Measurements from ENCODE around the gene UGT1A8.
A peak's percentile ranks its signal among the peaks of the same experiment; 100 is the strongest.
"Not testable (repeated sequence)": the region's sequence is repeated elsewhere in the genome, so short reads cannot be mapped to it uniquely, and the experiment has no call there.

The UGT1A8 gene

GRCh38 chr2:233689031-233689430 is 71.6 kb downstream of the UGT1A8 start:
- no peak for DNase-seq

GRCh38 chr2:233689501-233689900 is 72.1 kb downstream of the UGT1A8 start:
- no peak for DNase-seq

- DNase-seq: no peak
Observed at GRCh38 chr2:233690444-233690843, 73.0 kb downstream of the UGT1A8 start.

DNA sequence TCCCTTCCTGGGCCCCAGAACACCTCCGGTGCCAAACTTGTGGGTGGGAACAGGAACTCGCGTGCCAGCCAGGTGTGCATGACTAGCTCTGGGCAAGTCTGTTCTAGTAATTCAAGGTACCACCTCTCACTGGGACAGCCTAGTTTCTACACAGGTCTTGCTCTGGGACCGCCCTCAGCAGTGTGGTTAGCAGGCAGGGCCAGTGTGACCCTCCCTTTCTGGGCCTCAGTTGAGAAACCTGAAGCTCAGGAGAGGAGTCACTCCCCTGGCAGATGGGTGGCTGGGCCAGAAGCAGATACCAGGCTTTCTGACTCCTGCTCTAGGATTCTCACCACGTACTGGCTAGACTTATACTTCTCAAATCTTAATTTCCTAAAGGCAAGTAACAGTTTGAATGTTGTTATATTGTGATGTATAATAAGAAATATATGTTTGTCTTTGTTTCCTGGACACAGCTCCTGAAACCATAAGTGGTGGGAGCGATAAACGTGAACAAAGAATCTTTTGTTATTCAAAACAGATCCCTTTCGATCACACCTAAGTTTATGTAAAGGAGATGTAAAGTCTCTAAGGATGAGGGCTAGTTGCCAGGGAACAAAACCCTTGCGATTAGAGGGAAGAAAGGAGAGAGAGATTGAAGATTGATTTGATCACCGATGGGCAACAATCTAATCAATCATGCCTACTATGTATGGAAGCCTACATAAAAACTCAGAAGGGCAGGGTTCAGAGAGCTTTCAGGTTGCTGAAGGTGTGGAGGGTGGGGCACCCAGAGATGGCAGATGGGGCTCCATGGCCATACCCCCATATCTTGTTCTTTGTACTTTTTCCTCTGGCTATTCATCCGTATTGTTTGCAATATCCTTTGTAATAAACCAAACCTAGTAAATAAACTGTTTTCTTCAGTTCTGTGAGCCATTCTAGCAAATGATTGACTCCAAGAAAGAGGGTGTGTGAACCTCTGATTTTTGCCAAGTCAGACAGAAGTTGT is 74.3 kb downstream of the UGT1A8 start:
- no peak for DNase-seq

GRCh38 chr2:233692648-233693047 is 75.2 kb downstream of the UGT1A8 start, which contains the start of gene UGT1A6:
UGT1A6 (plus strand) TSS chr2:233692890; CDS start chr2:233693005, 115 bp downstream.
- DNase-seq: no peak

DNA sequence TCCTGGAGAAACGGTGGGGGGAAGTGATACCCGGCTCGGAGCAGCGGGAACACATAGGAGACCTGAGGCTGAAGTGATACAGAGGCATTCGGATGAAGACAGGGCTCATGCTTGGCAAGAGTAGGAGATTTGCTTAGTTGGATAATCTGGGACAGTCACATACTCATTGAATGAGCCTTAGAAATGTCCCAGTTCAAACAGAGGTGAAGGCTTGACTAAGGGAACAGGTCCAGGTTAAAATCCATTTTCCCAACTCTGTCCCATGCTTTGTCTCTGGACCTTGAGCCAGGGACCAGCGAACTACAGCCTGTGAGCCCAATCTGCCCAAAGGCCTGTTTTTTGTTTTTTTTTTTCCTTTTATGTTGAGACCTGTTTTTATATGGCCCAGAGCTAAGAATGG is 76.5 kb downstream of the UGT1A8 start:
- DNase-seq: no peak

- DNase-seq: no peak
Observed at GRCh38 chr2:233698740-233699139, 81.3 kb downstream of the UGT1A8 start.

DNA sequence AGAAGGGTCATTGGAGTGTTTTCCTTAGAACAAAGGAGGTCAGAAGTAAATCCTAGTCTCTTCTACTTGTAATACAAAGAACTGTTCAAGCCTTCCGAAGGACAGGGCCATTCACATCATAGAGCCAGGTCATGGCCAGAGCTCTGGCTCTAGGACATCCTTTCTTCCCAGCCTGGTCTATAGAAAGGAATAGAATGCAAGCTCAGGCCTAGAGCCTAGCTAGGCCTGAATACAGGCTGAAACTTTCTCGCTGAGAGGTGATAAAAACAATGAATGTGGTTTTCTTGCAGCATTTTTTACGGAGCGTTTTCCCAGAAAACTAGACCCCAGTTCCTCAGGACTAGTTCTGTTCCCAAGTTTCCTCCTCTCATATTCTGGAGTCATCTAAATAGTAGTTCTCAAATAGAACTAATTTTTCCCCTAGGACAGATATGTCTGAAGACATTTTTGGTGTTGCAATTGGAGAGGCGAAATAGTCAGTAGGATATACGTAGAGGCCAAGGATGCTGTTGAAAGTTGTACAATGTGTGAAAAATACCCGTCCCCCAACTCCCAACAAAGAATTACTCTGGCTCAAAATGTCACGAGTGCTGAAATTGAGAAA is 82.1 kb downstream of the UGT1A8 start:
- no peak for DNase-seq

- no peak for DNase-seq
Observed at GRCh38 chr2:233700028-233700635, 82.7 kb downstream of the UGT1A8 start.

DNA sequence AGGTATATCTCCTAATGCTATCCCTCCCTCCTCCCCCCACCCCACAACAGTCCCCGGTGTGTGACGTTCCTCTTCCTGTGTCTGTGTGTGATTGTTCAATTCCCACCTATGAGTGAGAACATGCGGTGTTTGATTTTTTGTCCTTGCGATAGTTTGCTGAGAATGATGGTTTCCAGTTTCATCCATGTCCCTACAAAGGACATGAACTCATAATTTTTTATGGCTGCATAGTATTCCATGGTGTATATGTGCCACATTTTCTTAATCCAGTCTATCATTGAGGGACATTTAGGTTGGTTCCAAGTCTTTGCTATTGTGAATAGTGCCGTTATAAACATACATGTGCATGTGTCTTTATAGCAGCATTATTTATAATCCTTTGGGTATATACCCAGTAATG is 83.4 kb downstream of the UGT1A8 start:
- not testable (repeated sequence) for DNase-seq

DNA sequence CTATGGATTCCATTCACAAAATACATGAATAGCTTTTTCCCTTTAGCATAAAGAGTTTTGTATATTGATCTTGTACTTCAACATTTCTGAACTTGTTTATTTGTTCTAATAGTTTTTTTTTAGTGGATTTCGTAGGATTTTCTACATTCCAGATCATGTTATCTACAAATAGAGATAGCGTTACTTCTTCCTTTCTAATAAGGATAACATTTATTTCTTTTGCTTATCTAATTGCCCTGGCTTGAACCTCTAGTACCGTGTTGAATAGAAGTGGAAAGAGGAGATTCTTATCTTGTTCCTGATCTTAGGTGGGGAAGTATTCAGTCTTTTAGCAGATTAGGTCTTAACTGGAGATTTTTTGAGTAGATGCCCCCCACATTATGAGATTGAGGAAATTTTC is 84.8 kb downstream of the UGT1A8 start:
- no peak for DNase-seq

DNA sequence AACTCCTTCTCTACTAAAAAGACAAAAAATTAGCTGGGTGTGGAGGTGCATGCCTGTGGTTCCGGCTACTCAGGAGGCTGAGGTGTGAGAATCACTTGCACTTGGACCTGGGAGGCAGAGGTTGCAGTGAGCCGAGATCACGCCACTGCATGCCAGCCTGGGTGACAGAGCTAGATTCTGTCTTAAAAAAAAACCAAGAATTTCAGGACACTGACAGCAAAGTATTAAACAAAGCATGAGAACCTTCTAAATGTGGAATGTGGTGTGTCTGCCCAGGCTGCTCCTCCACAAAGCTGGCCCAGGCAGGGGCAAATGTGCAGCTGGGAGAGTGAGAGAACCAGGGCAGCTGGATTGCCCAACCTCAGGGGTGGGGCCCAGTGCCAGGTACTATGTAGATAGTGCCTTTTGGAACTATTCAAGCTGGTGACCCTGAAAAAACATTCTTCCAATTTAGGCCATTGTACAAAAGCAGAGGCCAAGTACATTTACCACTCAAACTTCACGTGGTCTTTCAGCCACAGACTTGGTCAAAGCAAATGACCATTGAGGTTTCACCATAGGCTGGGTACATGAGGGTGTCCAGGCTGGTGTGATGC is 88.6 kb downstream of the UGT1A8 start:
- DNase-seq: no peak

- DNase-seq: no peak
Observed at GRCh38 chr2:233706720-233707119, 89.3 kb downstream of the UGT1A8 start.

GRCh38 chr2:233707940-233708644 is 90.7 kb downstream of the UGT1A8 start:
- no peak for DNase-seq

GRCh38 chr2:233708942-233709341 is 91.5 kb downstream of the UGT1A8 start:
- no peak for DNase-seq

DNA sequence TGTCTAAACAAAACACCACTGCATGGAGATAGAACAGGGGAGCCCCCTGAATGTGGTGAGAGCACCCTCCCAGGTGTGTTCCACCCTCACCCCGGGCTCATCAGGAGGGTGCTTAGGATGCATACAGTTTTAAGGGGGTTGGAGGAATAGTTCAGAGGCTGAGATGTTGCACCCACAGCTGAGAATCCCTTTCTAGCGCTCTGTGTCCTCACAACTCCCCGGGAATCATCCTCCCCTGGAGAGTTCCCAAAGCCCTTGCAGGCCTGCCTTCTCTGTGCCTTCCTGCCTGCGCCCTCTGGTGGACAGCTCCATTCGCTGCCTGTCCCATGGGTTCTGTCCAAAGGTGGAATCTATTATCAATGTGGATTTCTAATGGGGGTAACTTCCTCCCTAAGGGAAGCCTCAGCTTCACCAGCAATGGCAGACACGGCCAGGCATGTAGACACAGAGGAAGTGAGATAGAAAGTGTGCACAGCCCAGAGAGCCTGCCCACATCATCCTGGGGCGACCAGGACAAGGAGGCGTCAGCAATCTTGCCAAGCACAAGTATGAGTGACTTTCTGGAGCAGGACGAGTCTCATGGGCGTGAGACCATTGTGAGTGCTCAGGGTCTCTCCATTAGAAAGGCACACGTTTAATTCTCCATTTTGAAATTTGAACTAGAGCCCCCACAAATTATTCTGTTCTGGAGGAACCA is 94.0 kb downstream of the UGT1A8 start:
- peak; percentile 8 to 56 (median 40) for DNase-seq

DNA sequence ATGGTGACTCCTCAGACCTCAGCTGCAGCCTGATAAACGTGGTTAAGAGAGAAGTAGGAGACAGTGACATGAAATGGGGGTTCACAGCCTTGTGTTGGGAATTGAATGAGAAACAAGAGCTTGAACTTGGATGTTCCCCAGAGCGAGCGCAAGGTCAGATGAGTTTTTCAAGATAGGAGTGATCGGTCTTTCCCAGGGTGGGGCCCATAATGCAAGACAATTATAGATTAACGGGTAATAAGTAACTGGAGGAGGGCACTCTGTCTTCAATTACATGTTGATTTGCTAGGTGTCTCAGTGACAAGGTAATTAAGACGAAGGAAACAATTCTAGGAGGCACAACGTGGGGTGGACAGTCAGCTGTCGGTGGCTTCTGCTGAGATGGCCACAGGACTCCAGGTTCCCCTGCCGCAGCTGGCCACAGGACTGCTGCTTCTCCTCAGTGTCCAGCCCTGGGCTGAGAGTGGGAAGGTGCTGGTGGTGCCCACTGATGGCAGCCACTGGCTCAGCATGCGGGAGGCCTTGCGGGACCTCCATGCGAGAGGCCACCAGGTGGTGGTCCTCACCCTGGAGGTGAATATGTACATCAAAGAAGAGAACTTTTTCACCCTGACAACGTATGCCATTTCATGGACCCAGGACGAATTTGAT is 95.3 kb downstream of the UGT1A8 start, which contains the start of gene UGT1A5:
Gene UGT1A5, plus strand, starts transcription at position 297 of the 651 bp plus-strand sequence. Its CDS starts 85 bp downstream, at position 382.
- DNase-seq: no peak

- DNase-seq: no peak
Observed at GRCh38 chr2:233713262-233713615, 95.8 kb downstream of the UGT1A8 start.

DNA sequence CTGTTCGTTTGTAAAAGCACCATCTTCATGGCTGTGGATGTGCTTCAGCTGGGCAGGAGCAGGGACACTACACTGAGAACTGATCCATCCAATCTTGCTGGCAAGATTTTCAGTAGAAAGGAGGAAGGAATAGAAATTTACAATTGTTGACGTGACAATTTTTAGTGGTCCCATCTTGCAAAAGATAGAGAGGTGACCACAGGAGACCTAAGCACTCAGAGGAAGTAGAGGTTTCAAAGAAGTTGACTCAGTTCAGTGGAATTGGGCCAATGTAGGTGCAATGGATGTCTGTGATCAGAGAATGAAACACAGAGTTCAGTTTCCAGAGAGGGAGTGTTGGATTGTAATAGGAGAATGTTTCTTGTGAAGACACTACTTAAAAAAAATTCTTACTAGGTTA is 96.7 kb downstream of the UGT1A8 start:
- DNase-seq: peak in 1 of 5 experiments; percentile 8

DNA sequence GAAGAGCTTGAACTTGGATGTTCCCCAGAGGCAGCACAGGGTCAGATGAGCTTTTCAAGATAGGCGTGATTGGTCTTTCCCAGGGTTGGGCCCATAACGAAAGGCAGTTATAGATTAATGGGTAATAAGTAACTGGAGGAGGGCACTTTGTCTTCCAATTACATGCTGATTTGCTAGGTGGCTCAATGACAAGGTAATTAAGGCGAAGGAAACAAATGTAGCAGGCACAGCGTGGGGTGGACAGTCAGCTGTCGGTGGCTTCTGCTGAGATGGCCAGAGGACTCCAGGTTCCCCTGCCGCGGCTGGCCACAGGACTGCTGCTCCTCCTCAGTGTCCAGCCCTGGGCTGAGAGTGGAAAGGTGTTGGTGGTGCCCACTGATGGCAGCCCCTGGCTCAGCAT is 101.1 kb downstream of the UGT1A8 start, which contains the start of gene UGT1A4:
Gene UGT1A4, plus strand, starts transcription at position 185 of the 400 bp plus-strand sequence. Its CDS starts 85 bp downstream, at position 270.
- DNase-seq: no peak

DNA sequence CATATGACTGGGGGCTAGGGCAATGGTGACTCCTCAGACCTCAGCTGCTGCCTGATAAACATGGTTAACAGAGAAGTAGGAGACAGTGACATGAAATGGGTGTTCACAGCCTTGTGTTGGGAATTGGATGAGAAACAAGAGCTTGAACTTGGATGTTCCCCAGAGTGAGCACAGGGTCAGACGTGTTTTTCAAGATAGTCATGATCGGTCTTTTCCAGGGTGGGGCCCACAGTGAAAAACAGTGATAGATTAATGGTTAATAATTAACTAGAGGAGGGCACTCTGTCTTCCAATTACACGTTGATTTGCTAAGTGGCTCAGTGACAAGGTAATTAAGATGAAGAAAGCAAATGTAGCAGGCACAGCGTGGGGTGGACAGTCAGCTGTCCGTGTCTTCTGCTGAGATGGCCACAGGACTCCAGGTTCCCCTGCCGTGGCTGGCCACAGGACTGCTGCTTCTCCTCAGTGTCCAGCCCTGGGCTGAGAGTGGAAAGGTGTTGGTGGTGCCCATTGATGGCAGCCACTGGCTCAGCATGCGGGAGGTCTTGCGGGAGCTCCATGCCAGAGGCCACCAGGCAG is 111.4 kb downstream of the UGT1A8 start, which contains the start of gene UGT1A3:
Gene UGT1A3, plus strand, starts transcription at position 320 of the 579 bp plus-strand sequence. Its CDS starts 85 bp downstream, at position 405.
- DNase-seq: no peak
